HG03025 (cell line): Measurements from ENCODE around the gene FYN.

Experiments used
- ATAC-seq: cut with Tn5 transposase; IDR thresholded peaks from one replicate; pipeline ENCODE4 v1.9.1; 2021; ENCODE audit warnings: mild to moderate bottlenecking, moderate library complexity; ENCODE audit not compliant: unreplicated experiment, low FRiP score

FYN gene

DNA sequence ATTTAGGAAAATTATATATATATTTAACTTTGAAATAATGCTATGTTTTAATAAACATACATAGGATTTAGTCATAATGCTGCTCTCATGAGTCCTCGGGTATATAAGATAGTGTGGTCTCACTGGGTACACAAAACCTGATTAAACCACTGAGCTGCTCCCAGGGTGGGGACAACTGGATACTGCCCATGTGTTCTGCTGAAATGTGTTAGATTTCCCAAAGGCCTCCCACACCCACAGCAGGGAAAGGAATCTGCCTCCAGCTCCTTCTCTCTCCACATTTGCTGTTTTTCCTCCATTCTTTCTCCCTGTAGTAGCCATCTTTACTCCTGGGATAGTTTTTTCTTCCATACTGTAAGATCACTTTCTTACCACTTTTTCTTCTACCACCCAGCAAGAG, 198.4 kb downstream of the FYN start:
- no peak for ATAC-seq

DNA sequence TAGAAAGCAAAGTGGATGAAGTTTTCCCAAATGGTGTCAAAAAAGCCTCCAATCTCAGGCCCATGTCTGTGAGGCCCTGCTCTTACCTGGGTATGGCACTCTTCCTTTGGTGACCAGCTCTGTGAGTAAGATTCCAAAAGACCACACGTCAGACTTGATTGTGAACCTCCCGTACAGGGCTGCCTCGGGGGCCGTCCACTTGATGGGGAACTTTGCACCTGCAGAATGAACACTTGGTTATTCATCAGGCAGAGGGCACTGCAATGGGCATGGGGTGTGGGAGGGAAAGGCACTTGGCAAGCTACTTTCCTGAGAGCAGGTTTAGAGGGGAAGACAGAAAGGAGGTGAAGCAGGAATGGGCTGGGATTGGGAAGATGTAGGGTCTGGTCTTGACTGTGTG, 198.8 kb downstream of the FYN start:
- no peak for ATAC-seq

GRCh38 chr6:111673937-111674336, 199.3 kb downstream of the FYN start:
- no peak for ATAC-seq

- no peak for ATAC-seq
Measured at GRCh38 chr6:111673532-111673931, 199.7 kb downstream of the FYN start.

- no peak for ATAC-seq
Measured at GRCh38 chr6:111672761-111673450, 200.3 kb downstream of the FYN start.

- ATAC-seq, result no peak
Measured at GRCh38 chr6:111669326-111669725, 203.9 kb downstream of the FYN start.

DNA sequence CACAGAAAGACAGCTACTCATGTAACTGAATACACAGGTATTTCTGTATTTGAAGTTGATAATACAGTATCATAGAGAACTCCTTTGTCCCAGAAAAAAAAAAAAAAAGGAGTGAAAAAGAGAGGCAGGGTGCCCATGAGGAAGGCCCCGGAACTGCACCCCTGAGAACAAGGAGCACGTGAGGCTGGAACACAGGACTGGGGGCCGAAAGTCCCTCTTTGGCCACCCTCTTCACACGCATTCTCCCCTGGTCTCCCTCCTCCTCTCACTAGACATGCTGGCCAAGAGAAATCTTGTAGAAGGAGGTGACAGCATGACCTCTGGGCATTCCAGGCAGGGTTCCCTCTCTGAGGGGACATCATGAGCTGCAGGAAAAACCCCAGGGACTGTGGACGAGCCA, 204.8 kb downstream of the FYN start:
- ATAC-seq, result no peak

- ATAC-seq, result no peak
Measured at GRCh38 chr6:111667931-111668330, 205.3 kb downstream of the FYN start.

GRCh38 chr6:111666847-111667246, 206.4 kb downstream of the FYN start:
- no peak for ATAC-seq

GRCh38 chr6:111664565-111665030, 208.7 kb downstream of the FYN start:
- ATAC-seq, result no peak

DNA sequence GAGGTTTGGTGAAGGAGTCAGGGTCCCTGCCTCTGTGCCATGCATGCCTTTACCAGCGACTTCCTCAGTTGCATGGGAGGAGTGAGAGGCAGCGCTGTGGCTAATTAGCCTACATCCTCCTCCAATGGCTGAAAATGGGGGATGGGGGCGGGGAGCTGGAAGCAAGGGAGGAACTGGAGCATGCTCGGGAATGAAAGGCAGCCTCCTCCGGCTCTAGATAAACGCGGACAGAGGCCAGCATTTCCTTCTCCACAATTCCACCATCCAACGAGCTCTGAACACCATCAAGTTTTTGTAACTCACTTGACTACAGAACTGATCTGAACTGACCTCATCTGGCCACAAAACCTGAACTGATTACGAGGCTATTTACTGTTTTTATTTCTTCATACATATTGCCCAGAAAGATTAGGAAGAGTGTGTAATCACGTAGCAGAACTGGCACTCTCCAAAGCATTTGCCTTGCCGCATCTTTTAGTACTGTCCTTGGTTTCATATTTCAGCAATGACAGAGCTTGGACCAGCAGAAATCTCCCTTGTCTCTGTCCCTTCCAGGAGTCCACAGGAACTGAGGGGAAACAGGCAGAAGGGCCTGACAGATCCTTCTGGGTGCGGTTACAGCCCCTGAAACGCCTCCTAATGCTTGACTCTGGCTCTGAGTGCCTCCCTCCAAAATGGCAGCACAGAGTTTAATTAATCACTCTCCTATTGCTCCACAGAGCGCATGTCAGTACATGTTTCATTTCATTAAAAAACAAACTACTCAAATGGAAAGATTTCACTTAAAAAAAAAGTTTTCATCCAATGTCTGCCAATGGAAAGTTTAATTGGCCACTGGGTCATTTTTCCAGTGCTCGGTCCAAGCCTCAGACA, 209.3 kb downstream of the FYN start:
- ATAC-seq, result no peak

DNA sequence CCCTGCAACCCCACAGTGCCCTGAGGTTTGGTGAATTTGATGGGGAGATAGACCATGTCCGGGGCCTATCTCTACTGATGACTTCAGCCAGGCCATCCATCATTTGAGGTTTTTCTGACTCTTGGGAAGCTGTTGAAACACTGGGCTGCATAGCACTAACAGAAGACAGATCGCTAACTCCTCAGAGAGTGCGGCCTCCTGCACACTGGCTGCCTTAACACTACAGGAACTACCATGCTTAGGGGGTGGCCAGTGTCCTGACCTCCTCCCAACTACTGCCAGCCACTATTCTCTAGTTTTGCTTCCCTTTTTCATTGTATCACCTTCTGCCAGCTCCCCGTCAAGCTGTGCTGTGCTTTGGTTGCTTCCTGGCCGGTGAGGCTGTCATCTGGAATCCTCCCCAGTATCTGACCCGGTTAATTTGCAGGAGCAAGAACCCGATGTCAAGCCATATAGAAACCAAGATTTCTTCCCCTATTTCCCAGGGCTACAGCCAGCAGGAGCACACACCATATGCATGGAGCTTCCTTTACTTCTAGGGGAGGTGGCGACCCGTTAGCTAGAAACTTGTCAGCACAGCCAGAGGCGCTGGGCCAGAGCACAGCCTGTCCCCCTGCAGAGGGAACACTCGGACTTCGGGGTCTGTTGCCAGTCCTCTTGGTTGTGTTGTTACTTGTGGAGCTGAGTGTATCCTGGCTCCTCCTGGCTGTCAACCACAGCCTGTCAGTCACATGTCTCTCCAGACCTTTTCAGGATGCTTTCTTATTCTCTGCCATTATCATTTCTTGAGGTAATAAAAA, 210.3 kb downstream of the FYN start:
- ATAC-seq, result no peak

GRCh38 chr6:111662072-111662793, 211.0 kb downstream of the FYN start:
- ATAC-seq, result no peak

DNA sequence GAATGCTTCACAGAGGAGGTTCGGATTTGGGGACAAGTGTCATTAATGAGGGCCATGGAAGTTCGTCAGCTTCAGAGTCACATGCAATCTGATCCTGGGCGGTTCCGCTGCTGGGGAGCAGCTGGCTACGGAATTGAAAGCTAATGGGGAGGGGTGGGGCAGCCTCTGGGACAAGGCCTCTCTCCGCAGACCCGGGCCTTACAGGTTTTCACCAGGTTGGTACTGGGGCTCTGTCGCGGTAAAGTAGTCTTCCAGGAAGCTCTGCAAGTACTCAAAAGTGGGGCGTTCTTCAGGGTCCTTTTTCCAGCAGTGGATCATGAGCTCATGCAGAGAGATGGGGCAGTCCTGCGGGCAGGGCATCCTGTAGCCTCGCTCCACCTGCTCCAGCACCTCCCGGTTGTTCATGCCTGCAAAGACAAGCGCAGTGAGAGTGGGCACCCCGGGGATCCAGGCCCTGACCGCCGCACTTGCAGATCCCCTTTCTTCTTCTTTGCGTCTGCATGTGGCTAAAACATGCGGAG, 211.7 kb downstream of the FYN start:
- no peak for ATAC-seq

DNA sequence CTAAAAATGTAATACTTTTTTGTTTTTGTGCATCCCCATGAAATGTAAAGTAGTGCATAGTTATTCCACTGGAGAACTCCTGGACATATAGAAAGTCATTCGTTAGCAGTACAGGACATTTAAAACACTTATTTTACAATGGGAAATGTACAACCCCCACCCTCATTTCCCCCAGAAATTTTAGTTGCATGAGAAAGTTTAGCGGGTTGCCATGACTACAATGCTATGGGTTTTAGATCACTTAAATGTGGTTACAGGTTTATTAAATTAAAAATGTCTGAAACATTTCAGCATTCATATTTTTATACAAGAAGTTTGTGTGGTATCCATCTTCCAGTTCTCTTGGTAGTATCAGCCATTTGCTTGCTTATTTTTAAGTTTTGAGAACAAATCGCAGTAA, 212.7 kb downstream of the FYN start:
- no peak for ATAC-seq

GRCh38 chr6:111658462-111659154, 214.6 kb downstream of the FYN start:
- ATAC-seq, result no peak

- no peak for ATAC-seq
Measured at GRCh38 chr6:111657146-111657545, 216.1 kb downstream of the FYN start.

DNA sequence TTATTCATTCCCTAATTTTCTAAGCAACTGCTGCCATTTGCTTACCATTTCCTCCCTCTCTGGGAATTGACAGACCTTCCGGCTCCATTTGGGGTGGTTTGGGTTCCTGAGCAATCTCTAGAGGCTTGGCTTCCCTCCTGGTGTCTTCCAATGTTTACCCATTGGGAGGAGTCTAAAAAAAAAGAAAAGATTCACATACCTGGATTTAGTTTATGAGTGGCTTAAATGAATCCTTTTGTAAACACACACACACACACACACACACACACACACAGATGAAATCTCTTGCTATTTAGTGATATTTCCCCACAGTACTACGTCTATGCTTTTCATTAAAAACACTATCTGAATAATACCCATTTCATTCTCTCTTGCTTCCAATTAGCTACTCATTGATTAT, 219.3 kb downstream of the FYN start:
- no peak for ATAC-seq

- ATAC-seq, result no peak
Measured at GRCh38 chr6:111653434-111653833, 219.8 kb downstream of the FYN start.

GRCh38 chr6:111652156-111652555, 221.1 kb downstream of the FYN start:
- ATAC-seq, result no peak
